ENCODE measurements around the gene CRYBG1.

CRYBG1 gene

GRCh38 chr6:106460481-106460880 lies 100.0 kb downstream of the CRYBG1 start:
- no peak for ATAC-seq

GRCh38 chr6:106461084-106461483 lies 100.6 kb downstream of the CRYBG1 start:
- ATAC-seq = no peak

GRCh38 chr6:106462923-106463557 lies 102.5 kb downstream of the CRYBG1 start:
- no peak for ATAC-seq

- no peak for ATAC-seq
These were observed 105.7 kb downstream of the CRYBG1 start for GRCh38 chr6:106466211-106466610.

GRCh38 chr6:106468935-106469334 lies 108.4 kb downstream of the CRYBG1 start:
- no peak for ATAC-seq

GRCh38 chr6:106469882-106470281 lies 109.4 kb downstream of the CRYBG1 start:
- no peak for ATAC-seq

GRCh38 chr6:106470316-106470715 lies 109.8 kb downstream of the CRYBG1 start:
- no peak for ATAC-seq

- ATAC-seq = no peak
These were observed 110.3 kb downstream of the CRYBG1 start for GRCh38 chr6:106470811-106471210.

GRCh38 chr6:106473812-106474211 lies 113.3 kb downstream of the CRYBG1 start:
- ATAC-seq = peak; percentile 46 to 66

GRCh38 chr6:106474466-106474865 lies 113.9 kb downstream of the CRYBG1 start:
- no peak for ATAC-seq

GRCh38 chr6:106475284-106475683 lies 114.8 kb downstream of the CRYBG1 start:
- ATAC-seq = no peak

- peak in 1 of 2 donors; percentile 44 for ATAC-seq
These were observed 116.0 kb downstream of the CRYBG1 start for GRCh38 chr6:106476331-106477105.

- no peak for ATAC-seq
These were observed 116.6 kb downstream of the CRYBG1 start for GRCh38 chr6:106477146-106477545.

GRCh38 chr6:106477790-106478189 lies 117.3 kb downstream of the CRYBG1 start:
- ATAC-seq = no peak

- no peak for ATAC-seq
These were observed 125.7 kb downstream of the CRYBG1 start for GRCh38 chr6:106486236-106486635.

GRCh38 chr6:106488494-106489370 lies 128.2 kb downstream of the CRYBG1 start:
- ATAC-seq = no peak

GRCh38 chr6:106490030-106490429 lies 129.5 kb downstream of the CRYBG1 start:
- no peak for ATAC-seq

GRCh38 chr6:106490436-106490835 lies 129.9 kb downstream of the CRYBG1 start:
- ATAC-seq = no peak

GRCh38 chr6:106490974-106491373 lies 130.5 kb downstream of the CRYBG1 start:
- no peak for ATAC-seq

GRCh38 chr6:106495014-106495413 lies 134.5 kb downstream of the CRYBG1 start:
- ATAC-seq = no peak

- no peak for ATAC-seq
These were observed 136.3 kb downstream of the CRYBG1 start for GRCh38 chr6:106496823-106497222.

GRCh38 chr6:106501960-106502371 lies 141.4 kb downstream of the CRYBG1 start:
- no peak for ATAC-seq

- ATAC-seq = no peak
These were observed 142.0 kb downstream of the CRYBG1 start for GRCh38 chr6:106502559-106502958.
